Measurements from ENCODE around the gene CTDNEP1. TPM values are rescaled to one million over a fixed set of nuclear protein-coding genes. Genes with fewer than 3 reads are reported as not detected.

Gene CTDNEP1
- total and polyA plus RNA-seq, 7 donors: 171 to 332 (median 217) TPM

DNA sequence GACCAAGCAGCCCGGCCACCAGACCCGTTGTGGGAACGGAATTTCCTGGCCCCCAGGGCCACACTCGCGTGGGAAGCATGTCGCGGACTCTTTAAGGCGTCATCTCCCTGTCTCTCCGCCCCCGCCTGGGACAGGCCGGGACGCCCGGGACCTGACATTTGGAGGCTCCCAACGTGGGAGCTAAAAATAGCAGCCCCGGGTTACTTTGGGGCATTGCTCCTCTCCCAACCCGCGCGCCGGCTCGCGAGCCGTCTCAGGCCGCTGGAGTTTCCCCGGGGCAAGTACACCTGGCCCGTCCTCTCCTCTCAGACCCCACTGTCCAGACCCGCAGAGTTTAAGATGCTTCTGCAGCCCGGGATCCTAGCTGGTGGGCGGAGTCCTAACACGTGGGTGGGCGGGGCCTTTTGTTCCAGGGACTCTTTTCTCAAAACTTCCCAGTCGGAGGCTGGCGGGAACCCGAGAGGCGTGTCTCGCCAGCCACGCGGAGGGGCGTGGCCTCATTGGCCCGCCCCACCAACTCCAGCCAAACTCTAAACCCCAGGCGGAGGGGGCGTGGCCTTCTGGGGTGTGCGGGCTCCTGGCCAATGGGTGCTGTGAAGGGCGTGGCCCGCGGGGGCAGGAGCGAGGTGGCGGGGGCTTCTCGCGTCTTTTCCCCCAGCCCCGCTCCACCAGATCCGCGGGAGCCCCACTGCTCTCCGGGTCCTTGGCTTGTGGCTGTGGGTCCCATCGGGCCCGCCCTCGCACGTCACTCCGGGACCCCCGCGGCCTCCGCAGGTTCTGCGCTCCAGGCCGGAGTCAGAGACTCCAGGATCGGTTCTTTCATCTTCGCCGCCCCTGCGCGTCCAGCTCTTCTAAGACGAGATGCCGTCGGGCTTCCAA, 29.8 kb upstream of the CTDNEP1 start, which contains the start of gene SLC2A4:
Gene SLC2A4 (plus strand): TSS at position 645 of the 879 bp plus-strand sequence. CDS start 217 bp downstream, at position 862.
- Histone ChIP-seq H3K4me1 (peaks cover 29% of the 10 kb centered on the region), H3K27me3 (ENCODE audit: insufficient read depth in 3 of 3, low read length in 2 of 3) (no peaks in the 10 kb centered on the region), H3K9me3 (no peaks in the 10 kb centered on the region), H3K36me3 (ENCODE audit: insufficient read depth in 1 of 2, low read depth in 1 of 2) (peaks cover 0 to 28% of the 10 kb centered on the region in 2 donors), H3K4me3 (peak within 1 kb of the TSS; percentile 86), H3K27ac (peak within 1 kb of the TSS; percentile 96)
- ATAC-seq (peak; percentile 78 to 84 (median 79)), DNase-seq (peak; percentile 95 to 98)
- 0 to 1% (median 1%) methylated on average over 64 to 71 of the region's 71 CpGs for WGBS, 3 donors
- TF ChIP-seq, protein P1, sequence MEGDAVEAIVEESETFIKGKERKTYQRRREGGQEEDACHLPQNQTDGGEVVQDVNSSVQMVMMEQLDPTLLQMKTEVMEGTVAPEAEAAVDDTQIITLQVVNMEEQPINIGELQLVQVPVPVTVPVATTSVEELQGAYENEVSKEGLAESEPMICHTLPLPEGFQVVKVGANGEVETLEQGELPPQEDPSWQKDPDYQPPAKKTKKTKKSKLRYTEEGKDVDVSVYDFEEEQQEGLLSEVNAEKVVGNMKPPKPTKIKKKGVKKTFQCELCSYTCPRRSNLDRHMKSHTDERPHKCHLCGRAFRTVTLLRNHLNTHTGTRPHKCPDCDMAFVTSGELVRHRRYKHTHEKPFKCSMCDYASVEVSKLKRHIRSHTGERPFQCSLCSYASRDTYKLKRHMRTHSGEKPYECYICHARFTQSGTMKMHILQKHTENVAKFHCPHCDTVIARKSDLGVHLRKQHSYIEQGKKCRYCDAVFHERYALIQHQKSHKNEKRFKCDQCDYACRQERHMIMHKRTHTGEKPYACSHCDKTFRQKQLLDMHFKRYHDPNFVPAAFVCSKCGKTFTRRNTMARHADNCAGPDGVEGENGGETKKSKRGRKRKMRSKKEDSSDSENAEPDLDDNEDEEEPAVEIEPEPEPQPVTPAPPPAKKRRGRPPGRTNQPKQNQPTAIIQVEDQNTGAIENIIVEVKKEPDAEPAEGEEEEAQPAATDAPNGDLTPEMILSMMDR (IDR thresholded peaks at IDR 0.05): no peak
- intact Hi-C loops (cut with DNase I): loop anchor here (2.0 to 5.0 kb wide), 3 partner anchors 15 to 66 kb away; partner anchors contain the start of gene GABARAP (in 1 of the 2)

DNA sequence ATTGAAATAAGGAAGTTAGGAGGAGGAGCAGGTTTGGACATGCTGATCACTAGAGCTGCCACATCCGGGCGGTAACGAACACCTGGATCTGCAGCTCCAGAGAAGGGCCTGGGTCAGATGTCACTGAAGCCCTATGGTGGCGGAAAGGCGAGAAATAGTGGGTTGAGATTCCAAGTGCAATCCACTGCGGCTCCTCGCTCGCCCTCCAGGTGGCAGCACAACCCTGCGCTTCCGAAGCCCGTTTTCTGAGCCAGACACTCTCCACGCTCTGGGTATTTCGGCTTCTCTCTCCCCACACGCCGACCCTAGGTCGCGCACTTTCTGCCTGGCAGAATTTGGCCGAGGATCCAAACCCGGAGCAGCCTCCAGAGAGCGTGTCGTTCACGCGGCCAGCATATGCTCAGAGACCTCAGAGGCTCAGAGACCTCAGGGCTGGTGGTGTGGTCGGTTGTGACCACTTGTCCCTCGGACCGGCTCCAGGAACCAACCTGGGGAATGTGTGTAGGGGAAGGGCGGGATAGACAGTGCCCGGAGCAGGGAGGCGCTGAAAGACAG, 29.1 kb upstream of the CTDNEP1 start:
- DNase-seq (peak; percentile 85 to 93), ATAC-seq (peak; percentile 56 to 74 (median 61))
- Histone ChIP-seq H3K4me1 (peaks cover 28% of the 10 kb centered on the region), H3K27me3 (ENCODE audit: insufficient read depth in 3 of 3, low read length in 2 of 3) (no peaks in the 10 kb centered on the region), H3K4me3 (peak overlapping the region; percentile 86), H3K27ac (peak overlapping the region; percentile 96), H3K9me3 (no peaks in the 10 kb centered on the region), H3K36me3 (ENCODE audit: insufficient read depth in 1 of 2, low read depth in 1 of 2) (peaks cover 0 to 21% of the 10 kb centered on the region in 2 donors)
- TF ChIP-seq, protein P1 (IDR thresholded peaks at IDR 0.05): peak; percentile 89
- intact Hi-C loops (cut with DNase I): loop anchor here (1.0 to 5.0 kb wide), 4 partner anchors 16 to 67 kb away; partner anchors contain the start of gene GABARAP (in 1 of the 2)
- whole genome bisulfite sequencing, 3 donors: 0 to 1% (median 1%) methylated on average over 29 of the region's 29 CpGs

DNA sequence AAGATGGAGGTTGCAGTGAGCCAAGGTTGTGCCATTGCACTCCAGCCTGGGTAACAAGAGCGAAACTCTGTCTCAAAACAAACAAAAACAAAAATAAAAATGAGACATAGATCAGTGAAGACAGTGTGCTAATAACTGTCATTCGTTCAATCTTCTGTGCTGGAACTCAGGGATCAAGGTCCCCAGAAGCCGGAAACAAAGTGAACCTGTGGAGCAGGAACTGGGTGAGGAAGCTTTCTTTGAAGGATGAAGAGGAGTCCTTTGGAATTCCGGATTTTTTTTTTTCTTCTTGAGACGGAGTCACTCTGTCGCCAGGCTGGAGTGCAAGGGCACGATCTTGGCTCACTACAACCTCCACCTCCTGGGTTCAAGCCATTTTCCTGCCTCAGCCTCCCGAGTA, 27.9 kb upstream of the CTDNEP1 start:
- TF ChIP-seq, protein P1 (IDR thresholded peaks at IDR 0.05): no peak
- H3K9me3 ChIP-seq: no peaks in the 10 kb centered on the region
- no peaks in the 10 kb centered on the region for H3K27me3 ChIP-seq (ENCODE audit: insufficient read depth in 3 of 3, low read length in 2 of 3)
- ATAC-seq: no peak
- no peak for DNase-seq
- peaks cover 0 to 9% of the 10 kb centered on the region in 2 donors for H3K36me3 ChIP-seq (ENCODE audit: insufficient read depth in 1 of 2, low read depth in 1 of 2)
- WGBS, 3 donors: 83 to 88% (median 86%) methylated on average over 8 of the region's 8 CpGs
- intact Hi-C loops (cut with DNase I): loop anchor here in 1 of 2 donors (5.0 kb wide), 1 partner anchor 68 kb away; no protein-coding TSS in a partner anchor
- no peak overlapping the region for H3K4me3 ChIP-seq
- peak overlapping the region; percentile 96 for H3K27ac ChIP-seq
- H3K4me1 ChIP-seq: peaks cover 21% of the 10 kb centered on the region

DNA sequence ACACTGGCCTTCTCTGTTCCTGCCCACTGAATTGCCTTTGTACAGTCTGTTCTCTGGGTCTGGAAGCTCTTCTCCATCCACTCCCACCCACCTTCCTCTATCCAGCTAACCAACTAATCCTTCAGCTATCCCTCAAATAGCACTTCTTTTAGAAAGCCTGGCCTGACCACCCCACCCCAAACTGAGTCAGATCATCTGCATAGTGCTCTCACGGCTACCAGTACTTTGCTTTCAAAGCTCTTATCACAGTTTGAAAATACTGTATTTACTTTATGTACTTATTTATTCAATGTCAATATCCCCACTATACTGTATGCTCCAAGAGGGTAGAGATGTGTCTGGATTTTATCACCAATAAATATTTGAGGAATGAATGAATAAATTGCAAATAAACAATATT, 15.2 kb upstream of the CTDNEP1 start:
- Histone ChIP-seq H3K4me1 (peaks cover 4% of the 10 kb centered on the region), H3K36me3 (ENCODE audit: insufficient read depth in 1 of 2, low read depth in 1 of 2) (no peaks in the 10 kb centered on the region), H3K9me3 (no peaks in the 10 kb centered on the region), H3K27ac (no peak overlapping the region), H3K4me3 (no peak overlapping the region), H3K27me3 (ENCODE audit: insufficient read depth in 3 of 3, low read length in 2 of 3) (peaks cover 0 to 36% (median 16%) of the 10 kb centered on the region in 3 donors)
- intact Hi-C loops (cut with DNase I): loop anchor here (5.0 to 10.0 kb wide), 2 partner anchors 41 to 78 kb away; partner anchors contain the start of gene EIF5A (in 1 of the 2)
- DNase-seq: no peak
- TF ChIP-seq, protein P1 (IDR thresholded peaks at IDR 0.05): no peak
- WGBS, 3 donors: 71 to 76% (median 74%) methylated on average over 1 of the region's 1 CpG
- no peak for ATAC-seq
